ENCODE data around the gene MMP24. TPM values are rescaled to one million over a fixed set of nuclear protein-coding genes. Genes with fewer than 3 reads are reported as not detected.

MMP24 gene
- total RNA-seq, 1 experiment from 2014 or later, result 0.91 TPM

GRCh38 chr20:35243986-35244385, 17.5 kb downstream of the MMP24 start:
- no peak overlapping the region for H3K9ac ChIP-seq (ENCODE audit: low read length)
- ATAC-seq (no peak), DNase-seq (no peak)
- no peaks in the 10 kb centered on the region for H3K4me1 ChIP-seq (ENCODE audit: insufficient read depth, low read length)
- TF ChIP-seq EZH2phosphoT487 (IDR thresholded peaks at IDR 0.05; ENCODE audit: borderline replicate concordance, low read length), result no peak
- TF ChIP-seq CTCF (conservative IDR thresholded peaks at IDR 0.05; ENCODE audit: low read depth, low read length), result no peak
- TF ChIP-seq EZH2 (IDR thresholded peaks at IDR 0.05; ENCODE audit: low read length, unreplicated experiment), result no peak
- no peak overlapping the region for H3K4me2 ChIP-seq (ENCODE audit: low read length)
- no TSS peak for BruUV-seq (replicated peaks)
- no peak overlapping the region for H3K4me3 ChIP-seq (ENCODE audit: low read length)
- no peaks in the 10 kb centered on the region for H3K9me2 ChIP-seq (replicated peaks; ENCODE audit: low read length)
- no peaks in the 10 kb centered on the region for H4K20me1 ChIP-seq (ENCODE audit: low read length)
- no peaks in the 10 kb centered on the region for H3K79me2 ChIP-seq (ENCODE audit: low read length)
- H3K9me3 ChIP-seq (ENCODE audit: low read length), result no peaks in the 10 kb centered on the region
- ChIA-PET POLR2A (ENCODE audit: unreplicated experiment) (no interaction called here), CTCF (no interaction called here)
- no peaks in the 10 kb centered on the region for H3F3A ChIP-seq (ENCODE audit: low read length, unreplicated experiment)
- H2AFZ ChIP-seq (ENCODE audit: low read length), result no peak overlapping the region
- no peaks in the 10 kb centered on the region for H3K27me3 ChIP-seq (ENCODE audit: low read length)
- intact Hi-C loops (cut with micrococcal nuclease), result no loop called here
- H3K36me3 ChIP-seq (ENCODE audit: low read depth, low read length), result no peaks in the 10 kb centered on the region
- H3K27ac ChIP-seq (ENCODE audit: low read length), result no peak overlapping the region

- Histone ChIP-seq H3K9me3 (ENCODE audit: low read length) (no peaks in the 10 kb centered on the region), H3K9ac (ENCODE audit: low read length) (no peak overlapping the region), H3F3A (ENCODE audit: low read length, unreplicated experiment) (no peaks in the 10 kb centered on the region), H2AFZ (ENCODE audit: low read length) (no peak overlapping the region), H3K79me2 (ENCODE audit: low read length) (no peaks in the 10 kb centered on the region), H4K20me1 (ENCODE audit: low read length) (no peaks in the 10 kb centered on the region), H3K4me1 (ENCODE audit: insufficient read depth, low read length) (no peaks in the 10 kb centered on the region), H3K36me3 (ENCODE audit: low read depth, low read length) (no peaks in the 10 kb centered on the region), H3K9me2 (replicated peaks; ENCODE audit: low read length) (no peaks in the 10 kb centered on the region), H3K27ac (ENCODE audit: low read length) (no peak overlapping the region), H3K4me2 (ENCODE audit: low read length) (no peak overlapping the region), H3K4me3 (ENCODE audit: low read length) (no peak overlapping the region), H3K27me3 (ENCODE audit: low read length) (no peaks in the 10 kb centered on the region)
- BruUV-seq (replicated peaks), result no TSS peak
- no peak for ATAC-seq
- no peak for TF ChIP-seq EZH2 (IDR thresholded peaks at IDR 0.05; ENCODE audit: low read length, unreplicated experiment)
- TF ChIP-seq CTCF (conservative IDR thresholded peaks at IDR 0.05; ENCODE audit: low read depth, low read length), result no peak
- TF ChIP-seq EZH2phosphoT487 (IDR thresholded peaks at IDR 0.05; ENCODE audit: borderline replicate concordance, low read length), result no peak
- ChIA-PET CTCF (no interaction called here), POLR2A (ENCODE audit: unreplicated experiment) (no interaction called here)
- intact Hi-C loops (cut with micrococcal nuclease), result no loop called here
- no peak for DNase-seq
These were observed 20.2 kb downstream of the MMP24 start for GRCh38 chr20:35246723-35247122.

GRCh38 chr20:35248641-35249475, 22.4 kb downstream of the MMP24 start:
- H3K79me2 ChIP-seq (ENCODE audit: low read length), result no peaks in the 10 kb centered on the region
- no peaks in the 10 kb centered on the region for H3K36me3 ChIP-seq (ENCODE audit: low read depth, low read length)
- H3K27me3 ChIP-seq (ENCODE audit: low read length), result no peaks in the 10 kb centered on the region
- intact Hi-C loops (cut with micrococcal nuclease), result no loop called here
- H3K9me3 ChIP-seq (ENCODE audit: low read length), result no peaks in the 10 kb centered on the region
- ChIA-PET POLR2A (ENCODE audit: unreplicated experiment) (no interaction called here), CTCF (no interaction called here)
- no peaks in the 10 kb centered on the region for H3K4me1 ChIP-seq (ENCODE audit: insufficient read depth, low read length)
- no TSS peak for BruUV-seq (replicated peaks)
- no peak overlapping the region for H3K4me2 ChIP-seq (ENCODE audit: low read length)
- H2AFZ ChIP-seq (ENCODE audit: low read length), result no peak overlapping the region
- ATAC-seq (no peak), DNase-seq (no peak)
- no peaks in the 10 kb centered on the region for H3K9me2 ChIP-seq (replicated peaks; ENCODE audit: low read length)
- no peak overlapping the region for H3K27ac ChIP-seq (ENCODE audit: low read length)
- H3F3A ChIP-seq (ENCODE audit: low read length, unreplicated experiment), result no peaks in the 10 kb centered on the region
- TF ChIP-seq CTCF (conservative IDR thresholded peaks at IDR 0.05; ENCODE audit: low read depth, low read length) (no peak), EZH2 (IDR thresholded peaks at IDR 0.05; ENCODE audit: low read length, unreplicated experiment) (no peak), EZH2phosphoT487 (IDR thresholded peaks at IDR 0.05; ENCODE audit: borderline replicate concordance, low read length) (no peak)
- H3K4me3 ChIP-seq (ENCODE audit: low read length), result no peak overlapping the region
- no peaks in the 10 kb centered on the region for H4K20me1 ChIP-seq (ENCODE audit: low read length)
- no peak overlapping the region for H3K9ac ChIP-seq (ENCODE audit: low read length)

All from PC-3 (cell line).